ENCODE measurements around the gene SEZ6L2. TPM values are rescaled to one million over a fixed set of nuclear protein-coding genes. Genes with fewer than 3 reads are reported as not detected.
A peak's percentile ranks its signal among the peaks of the same experiment; 100 is the strongest.

SEZ6L2 gene
- total RNA-seq, 4 donors from 2014 or later, result 1.7 to 14.2 (median 10.6) TPM

GRCh38 chr16:29922986-29923501, 23.7 kb upstream of the SEZ6L2 start:
- H3K36me3 ChIP-seq, result peaks cover 0 to 44% (median 0%) of the 10 kb centered on the region in 3 donors

GRCh38 chr16:29922326-29922725, 23.0 kb upstream of the SEZ6L2 start:
- no peak overlapping the region for H3K27ac ChIP-seq
- no peaks in the 10 kb centered on the region for H3K9me3 ChIP-seq
- H3K4me3 ChIP-seq, result no peak overlapping the region
- peaks cover 0 to 20% (median 11%) of the 10 kb centered on the region in 4 donors for H3K4me1 ChIP-seq
- H3K36me3 ChIP-seq, result peaks cover 0 to 50% (median 0%) of the 10 kb centered on the region in 3 donors
- TF ChIP-seq POLR2A (IDR thresholded peaks at IDR 0.05), result no peak
- TF ChIP-seq, protein P1, sequence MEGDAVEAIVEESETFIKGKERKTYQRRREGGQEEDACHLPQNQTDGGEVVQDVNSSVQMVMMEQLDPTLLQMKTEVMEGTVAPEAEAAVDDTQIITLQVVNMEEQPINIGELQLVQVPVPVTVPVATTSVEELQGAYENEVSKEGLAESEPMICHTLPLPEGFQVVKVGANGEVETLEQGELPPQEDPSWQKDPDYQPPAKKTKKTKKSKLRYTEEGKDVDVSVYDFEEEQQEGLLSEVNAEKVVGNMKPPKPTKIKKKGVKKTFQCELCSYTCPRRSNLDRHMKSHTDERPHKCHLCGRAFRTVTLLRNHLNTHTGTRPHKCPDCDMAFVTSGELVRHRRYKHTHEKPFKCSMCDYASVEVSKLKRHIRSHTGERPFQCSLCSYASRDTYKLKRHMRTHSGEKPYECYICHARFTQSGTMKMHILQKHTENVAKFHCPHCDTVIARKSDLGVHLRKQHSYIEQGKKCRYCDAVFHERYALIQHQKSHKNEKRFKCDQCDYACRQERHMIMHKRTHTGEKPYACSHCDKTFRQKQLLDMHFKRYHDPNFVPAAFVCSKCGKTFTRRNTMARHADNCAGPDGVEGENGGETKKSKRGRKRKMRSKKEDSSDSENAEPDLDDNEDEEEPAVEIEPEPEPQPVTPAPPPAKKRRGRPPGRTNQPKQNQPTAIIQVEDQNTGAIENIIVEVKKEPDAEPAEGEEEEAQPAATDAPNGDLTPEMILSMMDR (IDR thresholded peaks at IDR 0.05), result no peak
- no peaks in the 10 kb centered on the region for H3K27me3 ChIP-seq
- DNase-seq, result no peak

More at GRCh38 chr16:29922986-29923501, 23.7 kb upstream of the SEZ6L2 start:
- DNase-seq, result no peak
- Histone ChIP-seq H3K27ac (no peak overlapping the region), H3K27me3 (no peaks in the 10 kb centered on the region), H3K4me1 (peaks cover 0 to 22% (median 11%) of the 10 kb centered on the region in 4 donors), H3K4me3 (no peak overlapping the region), H3K9me3 (no peaks in the 10 kb centered on the region)
- TF ChIP-seq, protein P1 (IDR thresholded peaks at IDR 0.05), result no peak
- TF ChIP-seq POLR2A (IDR thresholded peaks at IDR 0.05), result no peak

DNA sequence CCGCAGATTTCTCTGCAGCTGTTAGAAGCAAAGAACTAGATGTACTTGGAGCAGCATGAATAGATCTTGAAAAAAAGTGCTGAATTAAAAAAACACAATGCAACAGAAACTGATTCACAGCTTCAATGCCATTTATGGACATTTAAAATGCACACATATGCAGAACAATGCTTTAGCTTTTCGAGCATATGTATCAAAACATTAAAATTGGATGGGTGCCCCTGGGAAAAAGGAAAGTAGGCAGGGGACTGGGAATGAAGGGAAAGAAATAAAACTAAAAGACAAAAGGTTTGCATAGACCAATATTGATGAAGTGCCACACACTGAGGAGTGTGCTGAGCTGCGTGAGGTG, 21.7 kb upstream of the SEZ6L2 start:
- Histone ChIP-seq H3K4me1 (peaks cover 0 to 13% (median 7%) of the 10 kb centered on the region in 4 donors), H3K9me3 (no peaks in the 10 kb centered on the region), H3K36me3 (peaks cover 0 to 53% (median 0%) of the 10 kb centered on the region in 3 donors), H3K27ac (no peak overlapping the region), H3K27me3 (no peaks in the 10 kb centered on the region), H3K4me3 (no peak overlapping the region)
- TF ChIP-seq POLR2A (IDR thresholded peaks at IDR 0.05), result no peak
- TF ChIP-seq, protein P1 (IDR thresholded peaks at IDR 0.05), result no peak
- DNase-seq, result no peak

DNA sequence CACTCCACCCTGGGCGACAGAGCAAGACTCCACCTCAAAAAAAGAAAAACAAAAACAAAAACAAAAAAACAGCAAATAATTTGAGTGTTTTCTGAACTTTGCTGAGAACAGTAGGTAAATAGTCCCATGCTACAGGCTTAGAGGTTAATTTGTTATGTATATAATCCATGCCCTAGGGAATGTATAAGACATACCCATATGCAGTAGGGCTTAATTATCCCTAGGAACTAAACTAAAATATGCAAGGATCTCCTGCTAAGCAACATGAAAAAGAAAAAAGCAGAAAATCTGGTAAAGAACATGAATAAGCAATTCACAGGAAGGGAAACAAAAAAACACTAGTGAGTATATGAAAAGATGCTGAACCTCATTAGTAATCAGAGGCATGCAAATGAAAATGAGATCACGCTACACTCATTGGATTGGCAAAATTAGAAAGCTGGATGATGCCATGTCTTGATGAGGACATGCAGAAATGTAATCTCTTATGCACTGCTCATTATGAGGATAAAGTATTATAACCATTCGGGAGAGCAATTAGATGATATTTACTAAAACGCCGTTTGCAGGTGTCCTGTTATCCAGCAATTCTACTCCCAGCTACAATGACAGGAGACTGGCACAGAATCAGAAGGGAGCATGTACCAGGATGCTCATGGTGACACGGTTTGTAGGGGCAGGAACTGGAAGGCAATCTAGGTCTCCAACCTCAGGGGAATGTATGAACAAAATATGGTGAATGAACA, 21.1 kb upstream of the SEZ6L2 start:
- no peak overlapping the region for H3K4me3 ChIP-seq
- H3K4me1 ChIP-seq, result peaks cover 0 to 13% (median 7%) of the 10 kb centered on the region in 4 donors
- H3K27me3 ChIP-seq, result no peaks in the 10 kb centered on the region
- H3K9me3 ChIP-seq, result no peaks in the 10 kb centered on the region
- DNase-seq, result no peak
- H3K36me3 ChIP-seq, result peaks cover 0 to 53% (median 0%) of the 10 kb centered on the region in 3 donors
- H3K27ac ChIP-seq, result no peak overlapping the region
- TF ChIP-seq, protein P1 (IDR thresholded peaks at IDR 0.05), result no peak
- TF ChIP-seq POLR2A (IDR thresholded peaks at IDR 0.05), result no peak

GRCh38 chr16:29916979-29917378, 17.6 kb upstream of the SEZ6L2 start:
- no peak overlapping the region for H3K27ac ChIP-seq
- DNase-seq, result no peak
- H3K4me1 ChIP-seq, result no peaks in the 10 kb centered on the region
- H3K4me3 ChIP-seq, result no peak overlapping the region
- H3K36me3 ChIP-seq, result peaks cover 0 to 38% (median 0%) of the 10 kb centered on the region in 3 donors
- H3K27me3 ChIP-seq, result no peaks in the 10 kb centered on the region
- TF ChIP-seq, protein P1 (IDR thresholded peaks at IDR 0.05), result peak in 1 of 6 experiments; percentile 5
- no peak for TF ChIP-seq POLR2A (IDR thresholded peaks at IDR 0.05)
- H3K9me3 ChIP-seq, result no peaks in the 10 kb centered on the region

Measured in Peyer's patch (tissue), 4 donors.